Esophagus muscularis mucosa (tissue), 4 donors: Measurements from ENCODE around the gene PIP4P1. TPM values are rescaled to one million over a fixed set of nuclear protein-coding genes. Genes with fewer than 3 reads are reported as not detected.

Source experiments
- DNase-seq: peaks from one replicate; pipeline ENCODE4 v3.0.0-alpha.2; 2017; ENCODE audit errors: extremely low spot score
- H3K27ac ChIP-seq, 4 donors: fragments of 200-600 bp; sonication (generic); replicated peaks in 1 of 4; 1 replicate in 3 of 4; 2 replicates in 1 of 4; pipeline ENCODE4 v1.5.1; 2016 to 2019; ENCODE audit warnings: mild to moderate bottlenecking in 1 of 4
- H3K27me3 ChIP-seq, 4 donors: fragments of 200-600 bp; sonication (generic); one replicate each; pipeline versions ENCODE4 v1.5.1 to v1.6.0; 2016 to 2019
- H3K36me3 ChIP-seq, 4 donors: fragments of 200-600 bp; sonication (generic); one replicate each; pipeline ENCODE4 v1.5.1; 2016 to 2019
- H3K4me1 ChIP-seq, 4 donors: fragments of 200-600 bp; sonication (generic); one replicate each; pipeline ENCODE4 v1.5.1; 2016 to 2019
- H3K4me3 ChIP-seq, 4 donors: fragments of 200-600 bp; sonication (generic); 1 replicate in 2 of 4; 2 replicates in 2 of 4; pipeline ENCODE4 v1.5.1; 2016 to 2019; ENCODE audit warnings: mild to moderate bottlenecking in 4 of 4, moderate library complexity in 1 of 4
- H3K9me3 ChIP-seq, 4 donors: fragments of 200-600 bp; sonication (generic); 1 replicate in 3 of 4; 2 replicates in 1 of 4; pipeline ENCODE4 v1.5.1; 2016 to 2019
- CTCF ChIP-seq, 3 experiments: fragments of 200-600 bp in 2 of 3; fragments of 450-650 bp in 1 of 3; sonication (generic) in 2 of 3; IDR thresholded peaks; one replicate each; pipeline ENCODE4 v1.5.1; 2017 to 2019; ENCODE audit warnings: antibody characterized with exemption in 3 of 3, mild to moderate bottlenecking in 2 of 3, moderate library complexity in 1 of 3
- EP300 ChIP-seq: sonication (generic); formaldehyde crosslinking; IDR thresholded peaks from one replicate; pipeline ENCODE4 v1.6.1; 2017; ENCODE audit warnings: antibody characterized with exemption
- POLR2A ChIP-seq: fragments of 450-650 bp; IDR thresholded peaks from one replicate; pipeline ENCODE4 v1.6.1; 2017; ENCODE audit warnings: antibody characterized with exemption, moderate library complexity, mild to moderate bottlenecking, low read depth
- POLR2AphosphoS5 ChIP-seq, 2 donors: sonication (generic); formaldehyde crosslinking; IDR thresholded peaks; one replicate each; pipeline ENCODE4 v1.6.1; 2017; ENCODE audit warnings: antibody characterized with exemption in 2 of 2
- WGBS: methylation state at CpG from one replicate; pipeline ENCODE4 v1.1.5; 2018; 5-methylcytosine and 5-hydroxymethylcytosine counted together
- intact Hi-C: fragments of 100-400 bp; cut with DNase I; formaldehyde crosslinking; loops from one replicate; pipeline ENCODE4 v1.15.1; 2023
- small RNA-seq, 3 donors: library from RNA; depleted of rRNA; stranded (forward); fragments of <200 nt; gene quantifications; one replicate each; pipeline ENCODE3, GENCODE V24; 2016
- total RNA-seq, 4 donors: library from RNA; depleted of rRNA; stranded (reverse); fragments of >200 nt; gene quantifications; one replicate each; pipeline versions ENCODE4 v1.1.0 to v1.2.1, GENCODE V29; 2016

Gene PIP4P1
- total RNA-seq, 4 donors from 2014 or later = 18.7 to 27.9 (median 24.5) TPM

GRCh38 chr14:20412876-20413743 is 48.1 kb downstream of the PIP4P1 start, which contains the start of gene TEP1:
Gene TEP1 (minus strand): TSS chr14:20413501. CDS start chr14:20408439, 5,062 bp downstream.
- TF ChIP-seq POLR2A = peak; percentile 67
- TF ChIP-seq EP300 = no peak
- peak; percentile 84 to 92 for TF ChIP-seq POLR2AphosphoS5 (IDR thresholded peaks at IDR 0.05)
- TF ChIP-seq CTCF (IDR thresholded peaks at IDR 0.05) = no peak
- under 1% methylated on average over 40 of the region's 43 CpGs for WGBS
- peaks cover under 1 to 4% (median 2%) of the 10 kb centered on the region in 4 donors for H3K36me3 ChIP-seq
- H3K4me1 ChIP-seq = peaks cover 16 to 27% (median 26%) of the 10 kb centered on the region in 4 donors
- no peaks in the 10 kb centered on the region for H3K9me3 ChIP-seq
- H3K27me3 ChIP-seq = no peaks in the 10 kb centered on the region
- intact Hi-C loops = loop anchor here (5.0 kb wide), 2 partner anchors 194 to 269 kb away; partner anchors contain the start of gene RNASE4
- peak within 1 kb of the TSS; percentile 88 to 99 (median 98) for H3K27ac ChIP-seq
- peak; percentile 96 for DNase-seq
- peak within 1 kb of the TSS; percentile 68 to 93 (median 84) for H3K4me3 ChIP-seq

- Histone ChIP-seq H3K4me3 (peak overlapping the region; percentile 68 to 93 (median 84)), H3K27ac (peak overlapping the region; percentile 88 to 99 (median 98)), H3K27me3 (no peaks in the 10 kb centered on the region), H3K36me3 (peaks cover 7 to 11% (median 9%) of the 10 kb centered on the region in 4 donors), H3K4me1 (peaks cover 16 to 27% (median 26%) of the 10 kb centered on the region in 4 donors), H3K9me3 (no peaks in the 10 kb centered on the region)
- 1% methylated on average over 7 of the region's 7 CpGs for WGBS
- no peak for DNase-seq
- TF ChIP-seq EP300 (no peak), POLR2A (no peak), CTCF (IDR thresholded peaks at IDR 0.05) (no peak), POLR2AphosphoS5 (IDR thresholded peaks at IDR 0.05) (no peak)
- intact Hi-C loops = loop anchor here (5.0 kb wide), 2 partner anchors 195 to 270 kb away; partner anchors contain the start of gene RNASE4
Measured at GRCh38 chr14:20412411-20412810, 48.8 kb downstream of the PIP4P1 start.

- no peaks in the 10 kb centered on the region for H3K27me3 ChIP-seq
- H3K36me3 ChIP-seq = peaks cover 21 to 43% (median 40%) of the 10 kb centered on the region in 4 donors
- no peak for DNase-seq
- 66% methylated on average over 2 of the region's 2 CpGs for WGBS
- H3K4me3 ChIP-seq = no peak overlapping the region
- peaks cover 11 to 25% (median 22%) of the 10 kb centered on the region in 4 donors for H3K4me1 ChIP-seq
- TF ChIP-seq CTCF (IDR thresholded peaks at IDR 0.05) (no peak), POLR2A (no peak), EP300 (no peak), POLR2AphosphoS5 (IDR thresholded peaks at IDR 0.05) (no peak)
- H3K9me3 ChIP-seq = no peaks in the 10 kb centered on the region
- intact Hi-C loops = no loop called here
- no peak overlapping the region for H3K27ac ChIP-seq
Measured at GRCh38 chr14:20409226-20409625, 52.0 kb downstream of the PIP4P1 start.

Small RNAs within 50 kb of the gene (small RNA-seq; reads per million reads assigned to genes)
- 0 to 0.19 (median 0.17) reads per million in 3 donors for gene RNA5SP382

Other genes starting within 250 kb of the PIP4P1 start
- gene OR11H6, start 237.7 kb downstream of the PIP4P1 start, total RNA-seq = not detected
- gene OR11H7, start 232.5 kb downstream of the PIP4P1 start, total RNA-seq = not detected
- gene OR11H4, start 222.1 kb downstream of the PIP4P1 start, total RNA-seq = not detected
- 1 to 10 TPM; 5.5 to 8.6 (median 6.5) TPM for gene TTC5, start 155.5 kb downstream of the PIP4P1 start, total RNA-seq
- gene CCNB1IP1, start 128.2 kb downstream of the PIP4P1 start, total RNA-seq = 10 to 100 TPM; 31.8 to 60.6 (median 42.0) TPM
- 10 to 100 TPM in 2 of 4 donors, 1 to 10 TPM in 2; 5.8 to 17.4 (median 8.9) TPM for gene PARP2, start 117.8 kb downstream of the PIP4P1 start, total RNA-seq
- 10 to 100 TPM; 17.2 to 28.8 (median 22.9) TPM for gene TEP1, start 47.9 kb downstream of the PIP4P1 start, total RNA-seq
- gene KLHL33, start 25.3 kb downstream of the PIP4P1 start, total RNA-seq = under 1 TPM; 0.50 to 0.92 (median 0.77) TPM
- 10 to 100 TPM; 23.5 to 36.8 (median 24.8) TPM for gene OSGEP, start 6.6 kb downstream of the PIP4P1 start, total RNA-seq
- 100 to 1,000 TPM; 101 to 105 (median 104) TPM for gene APEX1, start 6.2 kb downstream of the PIP4P1 start, total RNA-seq
- gene PNP, start 8.0 kb upstream of the PIP4P1 start, total RNA-seq = 10 to 100 TPM in 3 of 4 donors, 1 to 10 TPM in 1; 4.2 to 85.2 (median 14.2) TPM
- not detected for gene RNASE10, start 44.1 kb upstream of the PIP4P1 start, total RNA-seq
- gene RNASE9, start 99.6 kb upstream of the PIP4P1 start, total RNA-seq = not detected
- gene RNASE11, start 126.6 kb upstream of the PIP4P1 start, total RNA-seq = not detected
- gene RNASE12, start 129.9 kb upstream of the PIP4P1 start, total RNA-seq = not detected
- gene OR6S1, start 180.3 kb upstream of the PIP4P1 start, total RNA-seq = not detected
- 100 to 1,000 TPM in 1 of 4 donors, 10 to 100 TPM in 3; 61.9 to 107 (median 82.9) TPM for gene RNASE4, start 223.1 kb upstream of the PIP4P1 start, total RNA-seq
- 10 to 100 TPM; 13.7 to 30.6 (median 19.8) TPM for gene ANG, start 227.3 kb upstream of the PIP4P1 start, total RNA-seq